ENCODE results near the gene AGBL2. TPM values are rescaled to one million over a fixed set of nuclear protein-coding genes. Genes with fewer than 3 reads are reported as not detected.
A peak's percentile ranks its signal among the peaks of the same experiment; 100 is the strongest.
"Not testable (repeated sequence)": the region's sequence is repeated elsewhere in the genome, so short reads cannot be mapped to it uniquely, and the experiment has no call there.

The AGBL2 gene
- total RNA-seq, 1 experiment from 2014 or later, result 0.45 TPM

DNA sequence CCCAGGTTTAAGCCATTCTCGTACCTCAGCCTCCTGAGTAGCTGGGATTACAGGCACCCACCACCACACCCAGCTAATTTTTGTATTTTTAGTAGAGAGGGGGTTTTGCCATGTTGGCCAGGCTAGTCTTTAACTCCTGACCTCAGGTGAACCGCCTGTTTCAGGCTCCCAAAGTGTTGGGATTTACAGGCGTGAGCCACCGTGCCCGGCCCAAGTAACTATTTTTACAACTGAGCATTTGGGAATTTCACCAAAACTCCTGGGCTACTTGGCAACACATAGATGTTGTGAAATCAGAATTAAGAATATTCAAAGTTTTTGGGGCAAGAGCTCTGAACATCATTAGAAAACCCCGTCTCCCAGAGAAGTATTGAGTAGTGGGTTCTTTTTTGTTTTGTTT is 74.7 kb downstream of the AGBL2 start:
- not testable (repeated sequence) for H3K27me3 ChIP-seq (replicated peaks); H3K27ac ChIP-seq; DNase-seq (ENCODE audit: low read depth in 1 of 2, low spot score in 2 of 2); H3K9me3 ChIP-seq (replicated peaks); H3K4me1 ChIP-seq (replicated peaks); H3K4me3 ChIP-seq
- H3K36me3 ChIP-seq, result peaks cover 28% of the 10 kb centered on the region

DNA sequence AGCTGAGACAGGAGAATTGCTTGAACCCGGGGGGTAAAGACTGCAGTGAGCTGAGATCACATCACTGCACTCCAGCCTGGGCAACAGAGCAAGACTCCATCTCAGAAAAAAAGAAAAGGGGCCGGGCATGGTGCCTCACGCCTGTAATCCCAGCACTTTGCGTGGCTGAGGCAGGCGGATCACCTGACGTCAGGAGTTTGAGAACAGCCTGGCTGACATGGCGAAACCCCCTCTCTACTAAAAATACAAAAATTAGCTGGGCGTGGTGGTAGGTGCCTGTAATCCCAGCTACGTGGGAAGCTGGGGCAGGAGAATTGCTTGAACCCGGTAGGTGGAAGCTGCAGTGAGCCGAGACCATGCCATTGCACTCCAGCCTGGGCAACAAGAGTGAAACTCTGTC is 78.8 kb downstream of the AGBL2 start:
- DNase-seq (ENCODE audit: low read depth in 1 of 2, low spot score in 2 of 2); H3K27ac ChIP-seq; H3K27me3 ChIP-seq (replicated peaks); H3K4me3 ChIP-seq; H3K9me3 ChIP-seq (replicated peaks); H3K4me1 ChIP-seq (replicated peaks): not testable (repeated sequence)
- H3K36me3 ChIP-seq, result peaks cover 48% of the 10 kb centered on the region

DNA sequence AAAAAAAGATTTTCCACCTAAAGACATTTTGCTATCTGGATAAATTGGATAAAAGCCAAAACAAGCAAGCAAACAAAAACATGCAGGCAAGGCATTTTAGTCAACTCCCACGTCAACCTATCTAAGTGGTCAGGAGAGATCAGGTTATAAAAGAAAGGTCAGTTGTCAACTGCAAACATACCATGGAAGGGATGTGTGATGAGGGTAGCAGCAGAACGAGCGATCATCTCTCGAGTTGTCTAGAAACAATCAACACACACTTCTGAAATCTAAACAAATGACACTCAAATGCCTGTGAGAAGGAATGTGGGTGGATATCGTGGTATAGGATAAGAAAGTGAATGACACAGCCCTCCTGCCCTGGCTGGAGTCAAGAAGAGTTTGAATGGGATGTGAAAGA is 83.7 kb downstream of the AGBL2 start:
- DNase-seq (ENCODE audit: low read depth in 1 of 2, low spot score in 2 of 2), result peak in 1 of 2 experiments; percentile 27
- peak overlapping the region; percentile 8; the same call in 1 of the 2 replicates for H3K27ac ChIP-seq
- H3K4me3 ChIP-seq, result no peak overlapping the region
- no peaks in the 10 kb centered on the region for H3K9me3 ChIP-seq (replicated peaks)
- H3K27me3 ChIP-seq (replicated peaks), result no peaks in the 10 kb centered on the region
- peaks cover 66% of the 10 kb centered on the region for H3K36me3 ChIP-seq
- no peaks in the 10 kb centered on the region for H3K4me1 ChIP-seq (replicated peaks)

DNA sequence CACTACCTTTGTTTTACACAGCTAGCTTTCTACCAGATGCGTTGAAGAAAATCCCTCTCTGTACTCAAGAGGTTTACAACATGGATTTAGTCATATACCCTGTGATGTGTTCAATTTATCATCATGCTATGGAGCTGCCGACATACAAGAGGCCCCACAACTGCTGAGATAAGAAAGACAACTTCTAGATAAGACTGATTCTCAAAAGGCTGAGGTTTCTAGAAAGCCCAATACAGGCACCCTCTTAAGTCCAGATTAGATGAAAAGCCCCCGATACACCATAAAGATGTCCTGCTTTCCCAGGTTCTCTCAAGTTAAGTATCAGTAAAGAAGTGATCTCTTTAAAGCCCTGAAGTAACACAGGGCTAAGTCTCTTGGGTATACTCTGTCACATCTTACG is 87.1 kb downstream of the AGBL2 start:
- no peak overlapping the region for H3K27ac ChIP-seq
- no peak overlapping the region for H3K4me3 ChIP-seq
- DNase-seq (ENCODE audit: low read depth in 1 of 2, low spot score in 2 of 2), result no peak
- no peaks in the 10 kb centered on the region for H3K9me3 ChIP-seq (replicated peaks)
- peaks cover 76% of the 10 kb centered on the region for H3K36me3 ChIP-seq
- H3K4me1 ChIP-seq (replicated peaks), result no peaks in the 10 kb centered on the region
- no peaks in the 10 kb centered on the region for H3K27me3 ChIP-seq (replicated peaks)

DNA sequence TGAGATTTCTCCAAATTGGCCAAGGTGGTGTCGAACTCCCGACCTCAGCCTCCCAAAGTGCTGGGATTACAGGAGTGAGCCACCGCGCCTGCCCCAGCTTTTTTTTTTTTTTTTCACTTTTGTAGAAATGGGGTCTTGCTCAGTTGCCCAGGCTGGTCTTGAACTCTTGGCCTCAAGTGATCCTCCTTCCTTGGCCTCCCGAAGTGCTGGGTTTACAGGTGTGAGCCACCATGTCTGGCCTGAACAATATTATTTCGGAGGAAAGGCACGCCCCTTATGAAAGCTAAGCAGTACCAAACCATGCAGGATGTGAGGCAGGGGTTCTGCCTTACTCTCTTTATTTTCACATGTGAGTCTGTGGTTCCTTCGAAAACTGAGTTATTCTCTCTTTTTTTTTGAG is 88.9 kb downstream of the AGBL2 start:
- no peak for DNase-seq (ENCODE audit: low read depth in 1 of 2, low spot score in 2 of 2)
- Histone ChIP-seq H3K9me3 (replicated peaks) (no peaks in the 10 kb centered on the region), H3K36me3 (peaks cover 85% of the 10 kb centered on the region), H3K27ac (no peak overlapping the region), H3K4me3 (no peak overlapping the region), H3K27me3 (replicated peaks) (no peaks in the 10 kb centered on the region), H3K4me1 (replicated peaks) (no peaks in the 10 kb centered on the region)

DNA sequence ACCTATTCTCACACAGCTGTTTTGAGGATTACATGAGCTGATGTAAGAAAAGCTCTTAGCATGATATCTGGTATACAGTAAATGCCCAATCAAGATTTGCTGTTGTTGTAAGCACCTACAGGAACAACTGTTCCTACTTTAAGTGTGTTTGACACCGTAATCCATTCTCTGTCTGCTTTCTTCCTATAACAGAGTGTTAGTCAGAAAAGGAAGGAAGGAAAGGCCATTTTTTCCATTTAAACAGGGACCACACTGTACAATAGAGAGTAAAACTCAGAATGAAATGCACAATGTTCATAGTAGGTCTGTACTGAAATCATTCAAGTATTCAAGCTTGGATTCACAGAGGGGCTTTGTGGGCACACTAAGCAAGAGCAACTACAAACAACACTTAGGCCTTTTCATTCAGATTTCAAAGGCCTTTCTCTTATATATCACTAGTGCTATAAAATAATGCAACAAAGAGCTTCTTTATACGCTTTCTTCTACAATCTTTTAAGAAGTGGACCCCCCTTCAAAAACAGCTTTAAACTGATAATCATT is 94.3 kb downstream of the AGBL2 start:
- DNase-seq (ENCODE audit: low read depth in 1 of 2, low spot score in 2 of 2), result no peak
- Histone ChIP-seq H3K27me3 (replicated peaks) (no peaks in the 10 kb centered on the region), H3K27ac (no peak overlapping the region), H3K4me1 (replicated peaks) (peaks cover 9% of the 10 kb centered on the region), H3K36me3 (peaks cover 81% of the 10 kb centered on the region), H3K9me3 (replicated peaks) (no peaks in the 10 kb centered on the region), H3K4me3 (no peak overlapping the region)

DNA sequence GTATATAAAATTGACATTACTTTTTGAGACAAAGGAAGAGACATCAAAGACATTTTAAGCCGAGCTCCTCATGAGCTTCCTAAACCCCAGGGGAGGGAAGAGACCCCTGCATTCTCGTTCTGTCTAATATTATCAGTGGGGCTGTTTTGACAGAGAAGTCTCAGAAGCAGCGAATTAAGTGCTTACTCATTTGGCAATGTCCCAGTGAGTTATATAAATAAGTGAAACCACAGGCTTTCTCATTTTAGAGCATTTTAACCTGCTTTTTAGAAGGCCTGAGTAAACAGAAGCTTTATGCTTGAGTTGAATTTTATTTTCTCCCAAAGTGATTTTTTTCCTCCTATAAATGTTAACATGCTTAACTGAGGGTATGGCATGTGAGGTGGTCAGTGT is 97.8 kb downstream of the AGBL2 start:
- Histone ChIP-seq H3K9me3 (replicated peaks) (no peaks in the 10 kb centered on the region), H3K36me3 (peaks cover 51% of the 10 kb centered on the region), H3K27me3 (replicated peaks) (no peaks in the 10 kb centered on the region), H3K27ac (no peak overlapping the region), H3K4me1 (replicated peaks) (peaks cover 9% of the 10 kb centered on the region), H3K4me3 (no peak overlapping the region)
- peak in 1 of 2 experiments; percentile 19 for DNase-seq (ENCODE audit: low read depth in 1 of 2, low spot score in 2 of 2)

DNA sequence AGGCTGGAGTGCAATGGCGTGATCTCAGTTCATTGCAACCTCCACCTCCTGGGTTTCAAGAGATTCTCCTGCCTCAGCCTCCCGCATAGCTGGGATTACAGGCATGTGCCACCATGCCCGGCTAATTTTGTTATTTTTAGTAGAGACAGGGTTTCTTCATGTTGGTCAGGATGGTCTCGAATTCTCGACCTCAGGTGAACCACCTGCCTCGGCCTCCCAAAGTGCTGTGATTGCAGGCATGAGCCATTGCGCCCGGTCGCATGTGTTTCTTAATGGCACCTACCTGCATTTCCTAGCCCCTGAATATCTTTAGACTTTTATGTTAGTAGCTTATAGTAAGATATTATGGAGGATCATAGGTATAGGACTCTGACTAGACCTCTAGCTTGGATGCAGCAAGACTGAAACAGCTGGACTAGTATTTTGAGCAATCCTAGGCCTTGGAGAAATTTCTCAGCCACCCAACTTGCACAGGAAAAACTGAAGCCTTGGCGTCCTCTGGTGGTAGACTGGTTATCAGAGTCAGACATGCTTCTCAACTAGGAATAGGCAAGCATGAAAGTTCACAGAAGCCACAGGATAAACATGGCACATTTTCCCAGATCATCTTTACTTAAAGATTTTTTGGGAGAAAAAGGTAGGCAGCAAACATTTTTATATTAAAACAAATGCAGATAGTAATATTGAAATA is 98.3 kb downstream of the AGBL2 start:
- peaks cover 46% of the 10 kb centered on the region for H3K36me3 ChIP-seq
- H3K27me3 ChIP-seq (replicated peaks), result no peaks in the 10 kb centered on the region
- H3K9me3 ChIP-seq (replicated peaks), result no peaks in the 10 kb centered on the region
- H3K27ac ChIP-seq, result no peak overlapping the region
- DNase-seq (ENCODE audit: low read depth in 1 of 2, low spot score in 2 of 2), result peak in 1 of 2 experiments; percentile 24
- H3K4me1 ChIP-seq (replicated peaks), result peaks cover 9% of the 10 kb centered on the region
- H3K4me3 ChIP-seq, result no peak overlapping the region

DNA sequence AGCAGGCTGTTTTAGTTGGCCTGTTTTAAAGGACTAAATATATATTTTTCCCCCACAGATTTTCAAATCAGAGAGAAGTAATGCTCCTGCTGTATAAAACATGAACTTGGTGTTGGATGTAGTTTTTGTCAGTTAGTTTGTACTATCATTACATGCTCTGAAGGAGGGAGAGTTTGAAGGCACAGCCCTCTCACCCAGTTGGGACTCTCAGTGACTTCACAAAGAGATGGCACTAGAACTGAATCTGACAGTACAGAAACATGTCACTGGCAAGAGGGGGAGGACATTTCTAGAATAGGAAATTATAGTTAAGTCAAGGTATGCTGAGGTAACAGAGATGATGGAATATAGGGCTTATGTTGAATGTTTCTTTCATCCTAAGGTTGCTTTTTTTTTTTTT is 99.9 kb downstream of the AGBL2 start:
- Histone ChIP-seq H3K27ac (no peak overlapping the region), H3K9me3 (replicated peaks) (no peaks in the 10 kb centered on the region), H3K36me3 (peaks cover 38% of the 10 kb centered on the region), H3K4me3 (no peak overlapping the region), H3K4me1 (replicated peaks) (peaks cover 9% of the 10 kb centered on the region), H3K27me3 (replicated peaks) (no peaks in the 10 kb centered on the region)
- no peak for DNase-seq (ENCODE audit: low read depth in 1 of 2, low spot score in 2 of 2)

DNA sequence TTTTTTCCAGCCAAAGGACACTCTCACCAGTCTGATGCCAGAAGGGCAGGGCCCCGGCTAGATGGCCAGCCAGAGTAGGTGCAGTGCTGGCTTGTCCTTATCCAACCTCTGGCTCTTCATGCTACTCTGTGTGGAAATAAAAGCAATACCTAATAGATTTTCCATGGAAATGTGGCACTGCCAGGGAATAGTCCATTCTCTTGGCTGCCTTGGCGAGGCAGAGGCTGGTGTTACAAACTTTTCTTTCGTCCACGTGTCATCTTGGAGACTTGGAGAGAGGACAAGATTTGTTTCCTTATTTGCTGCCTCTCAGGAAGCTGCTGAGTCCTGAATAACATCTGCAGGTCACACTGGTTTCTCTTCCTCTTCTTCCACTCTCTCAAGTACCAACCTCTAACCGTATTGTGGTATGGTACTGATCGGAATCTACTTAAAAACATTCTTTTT is 103.8 kb downstream of the AGBL2 start:
- DNase-seq (ENCODE audit: low read depth in 1 of 2, low spot score in 2 of 2), result no peak
- Histone ChIP-seq H3K9me3 (replicated peaks) (0 out of 2 replicates have a peak, but pooled peaks cover 3% of the 10 kb centered on the region), H3K4me1 (replicated peaks) (no peaks in the 10 kb centered on the region), H3K36me3 (peaks cover 6% of the 10 kb centered on the region), H3K27ac (no peak overlapping the region), H3K27me3 (replicated peaks) (no peaks in the 10 kb centered on the region), H3K4me3 (no peak overlapping the region)

DNA sequence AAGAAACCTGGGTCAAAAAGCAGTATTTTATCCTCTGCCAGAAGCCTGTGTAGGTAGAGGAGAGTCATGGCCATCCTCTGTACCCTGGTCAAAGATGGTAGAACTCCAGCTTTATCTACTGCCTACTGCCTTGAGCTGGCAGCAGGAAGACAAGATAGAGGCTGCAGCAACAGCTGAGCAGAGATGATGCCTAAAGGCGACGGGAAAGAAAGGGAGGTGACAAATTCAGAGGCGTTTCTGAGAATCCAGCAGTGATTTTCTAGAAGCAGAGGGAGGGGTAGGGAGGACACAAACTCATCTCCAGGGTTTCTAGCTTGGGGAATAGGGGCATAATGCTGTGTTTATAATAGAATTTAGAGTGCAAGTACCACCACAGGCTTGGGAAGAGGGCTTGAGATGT is 105.5 kb downstream of the AGBL2 start:
- Histone ChIP-seq H3K4me3 (no peak overlapping the region), H3K27ac (no peak overlapping the region), H3K27me3 (replicated peaks) (no peaks in the 10 kb centered on the region), H3K9me3 (replicated peaks) (0 out of 2 replicates have a peak, but pooled peaks cover 3% of the 10 kb centered on the region), H3K4me1 (replicated peaks) (no peaks in the 10 kb centered on the region), H3K36me3 (peaks cover 6% of the 10 kb centered on the region; the same call in 1 of the 2 replicates)
- no peak for DNase-seq (ENCODE audit: low read depth in 1 of 2, low spot score in 2 of 2)

Other genes with a start within 250 kb of the AGBL2 start
- gene CELF1, start 162.2 kb downstream of the AGBL2 start, total RNA-seq (2014; rRNA removed; shearing (Covaris generic)), result 50.6 and 77.6 TPM in 2 replicates
- gene PTPMT1, start 149.8 kb downstream of the AGBL2 start, total RNA-seq (2014; rRNA removed; shearing (Covaris generic)), result 134 and 165 TPM in 2 replicates
- gene KBTBD4, start 136.4 kb downstream of the AGBL2 start, total RNA-seq (2014; rRNA removed; shearing (Covaris generic)), result 22.9 and 34.9 TPM in 2 replicates
- 101 and 123 TPM in 2 replicates for gene NDUFS3, start 136.3 kb downstream of the AGBL2 start, total RNA-seq (2014; rRNA removed; shearing (Covaris generic))
- gene FAM180B, start 128.7 kb downstream of the AGBL2 start, total RNA-seq (2014; rRNA removed; shearing (Covaris generic)), result not detected in 2 replicates
- 0.39 TPM in 1 of 2 replicates, not detected in the other for gene C1QTNF4, start 121.0 kb downstream of the AGBL2 start, total RNA-seq (2014; rRNA removed; shearing (Covaris generic))
- gene MTCH2, start 72.8 kb downstream of the AGBL2 start, total RNA-seq (2014; rRNA removed; shearing (Covaris generic)), result 108 and 130 TPM in 2 replicates
- gene FNBP4, start 52.0 kb upstream of the AGBL2 start, total RNA-seq (2014; rRNA removed; shearing (Covaris generic)), result 33.0 and 41.7 TPM in 2 replicates
- gene NUP160, start 133.0 kb upstream of the AGBL2 start, total RNA-seq (2014; rRNA removed; shearing (Covaris generic)), result 31.7 and 47.1 TPM in 2 replicates